Measurements from ENCODE around the gene GNB1L. TPM values are rescaled to one million over a fixed set of nuclear protein-coding genes. Genes with fewer than 3 reads are reported as not detected.

GNB1L gene
- 10 to 100 TPM in 1 of 2 experiments, 1 to 10 TPM in 1; 7.6 to 12.4 TPM for total RNA-seq

- Mint-ChIP-seq H3K4me1 (peaks cover 51% of the 10 kb centered on the region), H3K9me3 (ENCODE audit: low read depth) (no peaks in the 10 kb centered on the region), H3K27ac (peak within 1 kb of the TSS; percentile 97), H3K36me3 (ENCODE audit: low read depth) (peaks cover 25% of the 10 kb centered on the region), H3K4me3 (peak within 1 kb of the TSS; percentile 89), H3K27me3 (no peaks in the 10 kb centered on the region)
- ATAC-seq (peak; percentile 93), DNase-seq (peak; percentile 98)
- intact Hi-C loops (cut with DNase I, micrococcal nuclease) = loop anchor here (1.0 to 10.0 kb wide), 14 partner anchors 36 to 710 kb away; partner anchors contain the start of genes CDC45 (in 1 of the 2), COMT (in 1 of the 2), DGCR6L (in 1 of the 2) and DGCR8 (in 1 of the 2)
- CTCF ChIA-PET = interaction anchor here (0.5 to 1.7 kb wide), 7 partner anchors 25 to 124 kb away, joined by 3 to 17 read pairs (median 3); no protein-coding TSS in a partner anchor
- POLR2A ChIA-PET = interaction anchor here (0.6 to 2.1 kb wide), 8 partner anchors 11 to 99 kb away, joined by 3 to 11 read pairs (median 3); no protein-coding TSS in a partner anchor
Measured at GRCh38 chr22:19854778-19855503, at the start of gene GNB1L, which contains the start of gene RTL10. TSS of gene GNB1L (minus strand) at chr22:19854874. CDS start at chr22:19821355, 33,519 bp downstream. TSS of gene RTL10 (minus strand) at chr22:19854874. CDS start at chr22:19852261, 2,613 bp downstream.

GRCh38 chr22:19904174-19904856, 49.6 kb upstream of the GNB1L start:
- intact Hi-C loops (cut with DNase I, micrococcal nuclease) = no loop called here

GRCh38 chr22:19903513-19903912, 48.8 kb upstream of the GNB1L start:
- ATAC-seq = no peak
- H3K4me3 Mint-ChIP-seq = no peak overlapping the region
- intact Hi-C loops (cut with DNase I, micrococcal nuclease) = no loop called here
- H3K36me3 Mint-ChIP-seq (ENCODE audit: low read depth) = peaks cover 5% of the 10 kb centered on the region
- CTCF ChIA-PET = interaction anchor here (2.1 kb wide), 1 partner anchor 173 kb away, joined by 8 read pairs; no protein-coding TSS in a partner anchor
- no peaks in the 10 kb centered on the region for H3K27me3 Mint-ChIP-seq
- H3K9me3 Mint-ChIP-seq (ENCODE audit: low read depth) = no peaks in the 10 kb centered on the region
- no peak for DNase-seq
- no peaks in the 10 kb centered on the region for H3K4me1 Mint-ChIP-seq
- POLR2A ChIA-PET = no interaction called here
- no peak overlapping the region for H3K27ac Mint-ChIP-seq

More at GRCh38 chr22:19904174-19904856, 49.6 kb upstream of the GNB1L start:
- H3K27ac Mint-ChIP-seq = no peak overlapping the region
- no peak for ATAC-seq
- no peak for DNase-seq
- no peaks in the 10 kb centered on the region for H3K9me3 Mint-ChIP-seq (ENCODE audit: low read depth)
- H3K4me1 Mint-ChIP-seq = no peaks in the 10 kb centered on the region
- H3K36me3 Mint-ChIP-seq (ENCODE audit: low read depth) = peaks cover 6% of the 10 kb centered on the region
- CTCF ChIA-PET = interaction anchor here (1.0 to 2.1 kb wide), 4 partner anchors 40 to 174 kb away, joined by 3 to 8 read pairs (median 5); no protein-coding TSS in a partner anchor
- POLR2A ChIA-PET = no interaction called here
- no peaks in the 10 kb centered on the region for H3K27me3 Mint-ChIP-seq
- H3K4me3 Mint-ChIP-seq = no peak overlapping the region

GRCh38 chr22:19903031-19903430, 48.4 kb upstream of the GNB1L start:
- intact Hi-C loops (cut with DNase I, micrococcal nuclease) = no loop called here
- ChIA-PET POLR2A (no interaction called here), CTCF (interaction anchor here (1.2 kb wide), 1 partner anchor 13 kb away, joined by 4 read pairs; no protein-coding TSS in a partner anchor)
- Mint-ChIP-seq H3K27ac (no peak overlapping the region), H3K9me3 (ENCODE audit: low read depth) (no peaks in the 10 kb centered on the region), H3K36me3 (ENCODE audit: low read depth) (peaks cover 3% of the 10 kb centered on the region), H3K4me3 (no peak overlapping the region), H3K4me1 (no peaks in the 10 kb centered on the region), H3K27me3 (no peaks in the 10 kb centered on the region)
- DNase-seq = no peak
- ATAC-seq = no peak

- ChIA-PET POLR2A (no interaction called here), CTCF (interaction anchor here (1.2 kb wide), 2 partner anchors 12 to 16 kb away, joined by 3 to 4 read pairs; no protein-coding TSS in a partner anchor)
- H3K4me3 Mint-ChIP-seq = no peak overlapping the region
- peaks cover 2% of the 10 kb centered on the region for H3K4me1 Mint-ChIP-seq
- H3K27me3 Mint-ChIP-seq = no peaks in the 10 kb centered on the region
- H3K27ac Mint-ChIP-seq = no peak overlapping the region
- DNase-seq = no peak
- no peak for ATAC-seq
- H3K36me3 Mint-ChIP-seq (ENCODE audit: low read depth) = peaks cover 3% of the 10 kb centered on the region
- no peaks in the 10 kb centered on the region for H3K9me3 Mint-ChIP-seq (ENCODE audit: low read depth)
- intact Hi-C loops (cut with DNase I, micrococcal nuclease) = no loop called here
Measured at GRCh38 chr22:19902245-19902715, 47.6 kb upstream of the GNB1L start.

GRCh38 chr22:19901577-19902244, 47.0 kb upstream of the GNB1L start:
- H3K36me3 Mint-ChIP-seq (ENCODE audit: low read depth) = peaks cover 3% of the 10 kb centered on the region
- no peaks in the 10 kb centered on the region for H3K27me3 Mint-ChIP-seq
- ATAC-seq (no peak), DNase-seq (no peak)
- intact Hi-C loops (cut with DNase I, micrococcal nuclease) = no loop called here
- POLR2A ChIA-PET = no interaction called here
- H3K27ac Mint-ChIP-seq = no peak overlapping the region
- peaks cover 8% of the 10 kb centered on the region for H3K4me1 Mint-ChIP-seq
- no peaks in the 10 kb centered on the region for H3K9me3 Mint-ChIP-seq (ENCODE audit: low read depth)
- CTCF ChIA-PET = interaction anchor here (1.2 to 1.9 kb wide), 4 partner anchors 8 to 171 kb away, joined by 3 to 6 read pairs (median 4); no protein-coding TSS in a partner anchor
- no peak overlapping the region for H3K4me3 Mint-ChIP-seq

- Mint-ChIP-seq H3K27me3 (no peaks in the 10 kb centered on the region), H3K9me3 (ENCODE audit: low read depth) (no peaks in the 10 kb centered on the region), H3K4me3 (no peak overlapping the region), H3K27ac (no peak overlapping the region), H3K4me1 (peaks cover 16% of the 10 kb centered on the region), H3K36me3 (ENCODE audit: low read depth) (no peaks in the 10 kb centered on the region)
- ChIA-PET CTCF (interaction anchor here (0.5 to 1.9 kb wide), 5 partner anchors 9 to 832 kb away, joined by 3 to 6 read pairs (median 4); no protein-coding TSS in a partner anchor), POLR2A (interaction anchor here (0.6 kb wide), 1 partner anchor 68 kb away, joined by 3 read pairs; no protein-coding TSS in a partner anchor)
- ATAC-seq (no peak), DNase-seq (no peak)
- intact Hi-C loops (cut with DNase I, micrococcal nuclease) = no loop called here
Measured at GRCh38 chr22:19900707-19901436, 46.2 kb upstream of the GNB1L start.

- intact Hi-C loops (cut with DNase I, micrococcal nuclease) = no loop called here
- POLR2A ChIA-PET = no interaction called here
- CTCF ChIA-PET = interaction anchor here (0.7 to 1.7 kb wide), 4 partner anchors 11 to 54 kb away, joined by 3 to 8 read pairs (median 3); no protein-coding TSS in a partner anchor
Measured at GRCh38 chr22:19898831-19899567, 44.3 kb upstream of the GNB1L start.

GRCh38 chr22:19898145-19898544, 43.5 kb upstream of the GNB1L start:
- intact Hi-C loops (cut with DNase I, micrococcal nuclease) = no loop called here
- H3K4me1 Mint-ChIP-seq = peaks cover 42% of the 10 kb centered on the region
- CTCF ChIA-PET = interaction anchor here (0.7 to 2.2 kb wide), 5 partner anchors 11 to 167 kb away, joined by 3 to 11 read pairs (median 3); no protein-coding TSS in a partner anchor

More at GRCh38 chr22:19898831-19899567, 44.3 kb upstream of the GNB1L start:
- Mint-ChIP-seq H3K27ac (no peak overlapping the region), H3K4me3 (no peak overlapping the region), H3K4me1 (peaks cover 33% of the 10 kb centered on the region), H3K9me3 (ENCODE audit: low read depth) (no peaks in the 10 kb centered on the region), H3K36me3 (ENCODE audit: low read depth) (peaks cover 2% of the 10 kb centered on the region), H3K27me3 (no peaks in the 10 kb centered on the region)
- DNase-seq (no peak), ATAC-seq (no peak)

GRCh38 chr22:19897726-19898125, 43.1 kb upstream of the GNB1L start:
- H3K27ac Mint-ChIP-seq = no peak overlapping the region
- H3K9me3 Mint-ChIP-seq (ENCODE audit: low read depth) = no peaks in the 10 kb centered on the region
- peaks cover 46% of the 10 kb centered on the region for H3K4me1 Mint-ChIP-seq
- intact Hi-C loops (cut with DNase I, micrococcal nuclease) = no loop called here
- ChIA-PET POLR2A (no interaction called here), CTCF (interaction anchor here (1.2 to 2.2 kb wide), 4 partner anchors 10 to 167 kb away, joined by 3 to 11 read pairs (median 8); no protein-coding TSS in a partner anchor)
- H3K36me3 Mint-ChIP-seq (ENCODE audit: low read depth) = peaks cover 2% of the 10 kb centered on the region
- DNase-seq = no peak
- no peak for ATAC-seq
- no peaks in the 10 kb centered on the region for H3K27me3 Mint-ChIP-seq
- no peak overlapping the region for H3K4me3 Mint-ChIP-seq

More at GRCh38 chr22:19898145-19898544, 43.5 kb upstream of the GNB1L start:
- no peak for ATAC-seq
- no peaks in the 10 kb centered on the region for H3K27me3 Mint-ChIP-seq
- no peak for DNase-seq
- no peaks in the 10 kb centered on the region for H3K9me3 Mint-ChIP-seq (ENCODE audit: low read depth)
- H3K4me3 Mint-ChIP-seq = no peak overlapping the region
- POLR2A ChIA-PET = no interaction called here
- H3K36me3 Mint-ChIP-seq (ENCODE audit: low read depth) = peaks cover 2% of the 10 kb centered on the region
- H3K27ac Mint-ChIP-seq = no peak overlapping the region

Data from activated CD4-positive, alpha-beta T cell treated with anti-CD3 and anti-CD28 coated beads for 36 hours (primary cell).